Trophoblast cell (in vitro differentiated cells and primary cell): ENCODE measurements around the gene TMEM33.
A peak's percentile ranks its signal among the peaks of the same experiment; 100 is the strongest.

Experiments
- DNase-seq, 2 donors: peaks; one replicate each; pipeline ENCODE4 v3.0.0-alpha.2; 2016
- H2AFZ ChIP-seq: 2 replicates; pipeline ENCODE4 v1.6.1; 2013; ENCODE audit warnings: low read length, moderate library complexity, mild to moderate bottlenecking; ENCODE audit not compliant: insufficient read depth, poor library complexity
- H2AK5ac ChIP-seq: 2 replicates; pipeline ENCODE4 v1.6.1; 2013; ENCODE audit warnings: mild to moderate bottlenecking, low read length
- H2BK120ac ChIP-seq: 2 replicates; pipeline ENCODE4 v1.6.1; 2013; ENCODE audit warnings: low read length, mild to moderate bottlenecking, moderate library complexity; ENCODE audit not compliant: insufficient read depth, poor library complexity
- H2BK12ac ChIP-seq: 2 replicates; pipeline ENCODE4 v1.6.1; 2013; ENCODE audit warnings: mild to moderate bottlenecking, low read length, moderate library complexity
- H2BK5ac ChIP-seq: 2 replicates; pipeline ENCODE4 v1.6.1; 2013; ENCODE audit warnings: low read length, low read depth, moderate library complexity, mild to moderate bottlenecking; ENCODE audit not compliant: poor library complexity
- H3K14ac ChIP-seq: 2 replicates; pipeline ENCODE4 v1.6.1; 2013; ENCODE audit warnings: mild to moderate bottlenecking, low read length
- H3K18ac ChIP-seq: 2 replicates; pipeline ENCODE4 v1.6.1; 2013; ENCODE audit warnings: mild to moderate bottlenecking, low read length
- H3K23ac ChIP-seq: 2 replicates; pipeline ENCODE4 v1.6.1; 2013; ENCODE audit warnings: low read length
- H3K27ac ChIP-seq: 2 replicates; pipeline ENCODE4 v1.5.1; 2013; ENCODE audit warnings: low read depth, mild to moderate bottlenecking, inconsistent platforms, low read length, moderate library complexity
- H3K27me3 ChIP-seq: 2 replicates; pipeline ENCODE4 v1.6.1; 2013; ENCODE audit warnings: inconsistent platforms, mild to moderate bottlenecking, low read length, moderate library complexity; ENCODE audit not compliant: insufficient read depth
- H3K36me3 ChIP-seq, 2 experiments: 1 replicate in 1 of 2; 2 replicates in 1 of 2; pipeline ENCODE4 v1.6.1; 2013; ENCODE audit warnings: low read length in 2 of 2, mild to moderate bottlenecking in 2 of 2, moderate library complexity in 1 of 2; ENCODE audit not compliant: insufficient read depth in 2 of 2, control insufficient read depth in 1 of 2
- H3K4ac ChIP-seq: 2 replicates; pipeline ENCODE4 v1.6.1; 2013; ENCODE audit warnings: low read depth, mild to moderate bottlenecking, low read length, moderate library complexity
- H3K4me1 ChIP-seq, 2 experiments: 1 replicate in 1 of 2; 2 replicates in 1 of 2; pipeline ENCODE4 v1.6.1; 2013; ENCODE audit warnings: low read length in 2 of 2, mild to moderate bottlenecking in 2 of 2, moderate library complexity in 1 of 2; ENCODE audit not compliant: insufficient read depth in 2 of 2, control insufficient read depth in 1 of 2
- H3K4me2 ChIP-seq: 2 replicates; pipeline ENCODE4 v1.6.1; 2013; ENCODE audit warnings: inconsistent platforms, mild to moderate bottlenecking, low read length, moderate library complexity
- H3K4me3 ChIP-seq: 2 replicates; pipeline ENCODE4 v1.5.1; 2013; ENCODE audit warnings: mild to moderate bottlenecking, low read depth, low read length, inconsistent platforms
- H3K79me1 ChIP-seq: one replicate; pipeline ENCODE4 v1.6.1; 2013; ENCODE audit warnings: low read length
- H3K79me2 ChIP-seq: 2 replicates; pipeline ENCODE4 v1.6.1; 2013; ENCODE audit warnings: low read length, mild to moderate bottlenecking; ENCODE audit not compliant: control insufficient read depth, insufficient read depth, poor library complexity
- H3K9ac ChIP-seq: 2 replicates; pipeline ENCODE4 v1.6.1; 2013; ENCODE audit warnings: mild to moderate bottlenecking, low read length
- H3K9me3 ChIP-seq: 2 replicates; pipeline ENCODE4 v1.6.1; 2013; ENCODE audit warnings: low read depth, mild to moderate bottlenecking, control low read depth, inconsistent platforms, low read length; ENCODE audit not compliant: insufficient read depth
- H4K12ac ChIP-seq: 2 replicates; pipeline ENCODE4 v1.6.1; 2013; ENCODE audit warnings: low read depth, mild to moderate bottlenecking, low read length, moderate library complexity
- H4K8ac ChIP-seq: 2 replicates; pipeline ENCODE4 v1.6.1; 2013; ENCODE audit warnings: low read depth, mild to moderate bottlenecking, low read length, moderate library complexity
- H4K91ac ChIP-seq: one replicate; pipeline ENCODE4 v1.6.1; 2013; ENCODE audit warnings: low read depth, mild to moderate bottlenecking, low read length, moderate library complexity
- WGBS: extraction: QIAGEN DNeasy Blood & Tissue Kit; methylation state at CpG from one replicate; pipeline ENCODE4 v1.1.7; 2013; ENCODE audit warnings: missing lambda C conversion rate; ENCODE audit not compliant: insufficient read length, insufficient coverage; ENCODE audit errors: extremely low coverage; 5-methylcytosine and 5-hydroxymethylcytosine counted together

TMEM33 gene

GRCh38 chr4:41939016-41939626 lies 3.9 kb downstream of the TMEM33 start:
- Histone ChIP-seq H4K12ac (no peak overlapping the region), H3K9me3 (no peaks in the 10 kb centered on the region), H2BK120ac (no peak overlapping the region), H3K4me1 (peaks cover 0 to 8% of the 10 kb centered on the region in 2 experiments), H2AK5ac (no peak overlapping the region), H3K4me2 (no peak overlapping the region), H4K91ac (no peak overlapping the region), H3K79me2 (peaks cover 7% of the 10 kb centered on the region), H3K4me3 (no peak overlapping the region), H3K27ac (no peak overlapping the region), H4K8ac (no peak overlapping the region), H3K27me3 (no peaks in the 10 kb centered on the region), H3K36me3 (peaks cover 3 to 7% of the 10 kb centered on the region in 2 experiments), H3K4ac (peak overlapping the region; percentile 46), H3K79me1 (peaks cover 4% of the 10 kb centered on the region), H3K18ac (no peak overlapping the region), H2BK5ac (no peak overlapping the region), H3K14ac (no peak overlapping the region), H3K9ac (peak overlapping the region; percentile 38), H2AFZ (no peak overlapping the region), H2BK12ac (no peak overlapping the region), H3K23ac (no peak overlapping the region)
- DNase-seq: peak; percentile 69 to 74
- no CpG with 5 or more reads among the region's 3 CpGs for WGBS

- no peak overlapping the region for H2AK5ac ChIP-seq
- no peak overlapping the region for H3K27ac ChIP-seq
- no peak overlapping the region for H3K4ac ChIP-seq
- no peaks in the 10 kb centered on the region for H3K9me3 ChIP-seq
- no peak overlapping the region for H3K18ac ChIP-seq
- no peak overlapping the region for H3K4me3 ChIP-seq
- peaks cover 0 to 7% of the 10 kb centered on the region in 2 experiments for H3K4me1 ChIP-seq
- no peak overlapping the region for H4K91ac ChIP-seq
- H2BK5ac ChIP-seq: no peak overlapping the region
- H4K12ac ChIP-seq: no peak overlapping the region
- no peak overlapping the region for H2AFZ ChIP-seq
- no peak overlapping the region for H3K4me2 ChIP-seq
- H3K36me3 ChIP-seq: peaks cover 3 to 10% of the 10 kb centered on the region in 2 experiments
- H2BK120ac ChIP-seq: no peak overlapping the region
- no peak overlapping the region for H3K9ac ChIP-seq
- no peak overlapping the region for H2BK12ac ChIP-seq
- H3K79me2 ChIP-seq: peaks cover 5% of the 10 kb centered on the region
- no peak overlapping the region for H3K14ac ChIP-seq
- H3K79me1 ChIP-seq: no peaks in the 10 kb centered on the region
- DNase-seq: no peak
- H4K8ac ChIP-seq: no peak overlapping the region
- no peaks in the 10 kb centered on the region for H3K27me3 ChIP-seq
- no peak overlapping the region for H3K23ac ChIP-seq
Observed at GRCh38 chr4:41940834-41941233, 5.6 kb downstream of the TMEM33 start.

GRCh38 chr4:41943506-41943905 lies 8.3 kb downstream of the TMEM33 start:
- Histone ChIP-seq H3K79me2 (no peaks in the 10 kb centered on the region), H3K4ac (no peak overlapping the region), H4K8ac (no peak overlapping the region), H3K9ac (no peak overlapping the region), H4K12ac (no peak overlapping the region), H3K27ac (no peak overlapping the region), H3K27me3 (no peaks in the 10 kb centered on the region), H2AK5ac (no peak overlapping the region), H2AFZ (no peak overlapping the region), H3K4me3 (no peak overlapping the region), H2BK5ac (no peak overlapping the region), H3K23ac (no peak overlapping the region), H4K91ac (no peak overlapping the region), H3K4me1 (peaks cover 0 to 1% of the 10 kb centered on the region in 2 experiments), H3K4me2 (no peak overlapping the region), H3K9me3 (no peaks in the 10 kb centered on the region), H3K14ac (no peak overlapping the region), H3K79me1 (no peaks in the 10 kb centered on the region), H3K18ac (no peak overlapping the region), H2BK12ac (no peak overlapping the region), H2BK120ac (no peak overlapping the region), H3K36me3 (peaks cover 3 to 8% of the 10 kb centered on the region in 2 experiments)
- no peak for DNase-seq
- WGBS: no CpG with 5 or more reads among the region's 2 CpGs

- no peak overlapping the region for H3K14ac ChIP-seq
- H3K27me3 ChIP-seq: no peaks in the 10 kb centered on the region
- peaks cover under 1 to 8% of the 10 kb centered on the region in 2 experiments for H3K36me3 ChIP-seq
- H3K79me1 ChIP-seq: no peaks in the 10 kb centered on the region
- no peaks in the 10 kb centered on the region for H3K79me2 ChIP-seq
- H3K9me3 ChIP-seq: no peaks in the 10 kb centered on the region
- H2BK5ac ChIP-seq: no peak overlapping the region
- H3K9ac ChIP-seq: no peak overlapping the region
- H4K12ac ChIP-seq: no peak overlapping the region
- H3K4me3 ChIP-seq: no peak overlapping the region
- no peak overlapping the region for H3K4ac ChIP-seq
- H3K4me2 ChIP-seq: no peak overlapping the region
- no peak overlapping the region for H3K18ac ChIP-seq
- no peak overlapping the region for H4K91ac ChIP-seq
- DNase-seq: no peak
- H2AFZ ChIP-seq: no peak overlapping the region
- H3K27ac ChIP-seq: no peak overlapping the region
- H3K4me1 ChIP-seq: peaks cover 0 to under 1% of the 10 kb centered on the region in 2 experiments
- no peak overlapping the region for H3K23ac ChIP-seq
- no peak overlapping the region for H4K8ac ChIP-seq
- no peak overlapping the region for H2BK12ac ChIP-seq
- no peak overlapping the region for H2BK120ac ChIP-seq
- no peak overlapping the region for H2AK5ac ChIP-seq
Observed at GRCh38 chr4:41944089-41944488, 8.9 kb downstream of the TMEM33 start.
